DMS79 treated with DMSO at 0.1 percent for 48 hours (cell line): ENCODE data around the gene SLC46A1.

Experiments
- DNase-seq: peaks from one replicate; lab custom pipeline; 2025; lab: John Stamatoyannopoulos, UW

Gene SLC46A1

GRCh38 chr17:28357061-28357900 lies 48.7 kb downstream of the SLC46A1 start, which contains the start of gene POLDIP2:
Gene POLDIP2, minus strand, starts transcription at chr17:28357527. Its CDS starts 79 bp downstream, at chr17:28357448.
- DNase-seq = peak; percentile 86

- no peak for DNase-seq
Measured at GRCh38 chr17:28350271-28350670, 55.7 kb downstream of the SLC46A1 start.

- DNase-seq = no peak
Measured at GRCh38 chr17:28348979-28349378, 57.0 kb downstream of the SLC46A1 start.

- DNase-seq = no peak
Measured at GRCh38 chr17:28347261-28347891, 58.6 kb downstream of the SLC46A1 start.

GRCh38 chr17:28346746-28347246 lies 59.2 kb downstream of the SLC46A1 start:
- no peak for DNase-seq

- no peak for DNase-seq
Measured at GRCh38 chr17:28346199-28346580, 59.8 kb downstream of the SLC46A1 start.

- DNase-seq = peak; percentile 20
Measured at GRCh38 chr17:28345419-28346198, 60.4 kb downstream of the SLC46A1 start.
